GM13976 (cell line): ENCODE results near the gene CNRIP1.
"Not testable (repeated sequence)": the region's sequence is repeated elsewhere in the genome, so short reads cannot be mapped to it uniquely, and the experiment has no call there.

ENCODE experiments used
- DNase-seq: peaks from one replicate; pipeline ENCODE4 v3.0.0; 2012; ENCODE audit warnings: low spot score
- in situ Hi-C: fragments of 300-500 bp; cut with MboI; formaldehyde crosslinking; loops from one replicate; pipeline ENCODE4 v1.12.0; 2022; ENCODE audit warnings: low sequenced_read_pairs, mixed read lengths, inconsistent platforms; ENCODE audit not compliant: unreplicated experiment
- TF ChIP-seq, protein P1 (sequence below): IDR thresholded peaks from 2 replicates; pipeline ENCODE4 v1.5.1; 2012; ENCODE audit warnings: borderline replicate concordance, mild to moderate bottlenecking; ENCODE audit not compliant: insufficient read depth; ENCODE audit errors: extremely low read depth, missing control alignments, control extremely low read depth

CNRIP1 gene

DNA sequence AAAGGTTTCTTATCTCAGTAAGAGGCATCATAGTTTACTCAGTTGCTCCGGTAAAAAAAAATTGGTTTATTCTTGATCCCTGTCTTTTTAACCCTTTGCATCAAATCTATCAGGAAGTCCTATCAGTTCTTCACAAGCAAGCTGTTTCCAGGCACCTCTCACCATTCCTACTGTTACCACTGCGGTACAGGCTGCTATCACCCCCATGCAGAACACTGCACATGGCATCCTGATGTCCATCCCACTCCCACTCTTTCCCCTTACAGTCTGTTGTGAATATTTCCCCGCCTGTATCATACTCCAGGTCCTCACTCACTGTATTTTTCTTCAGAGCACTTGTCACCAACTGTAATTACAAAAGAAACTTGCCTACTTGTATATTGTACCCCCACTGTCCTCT, 5.3 kb upstream of the CNRIP1 start:
- DNase-seq = no peak
- in situ Hi-C loops = no loop called here
- TF ChIP-seq, protein P1, sequence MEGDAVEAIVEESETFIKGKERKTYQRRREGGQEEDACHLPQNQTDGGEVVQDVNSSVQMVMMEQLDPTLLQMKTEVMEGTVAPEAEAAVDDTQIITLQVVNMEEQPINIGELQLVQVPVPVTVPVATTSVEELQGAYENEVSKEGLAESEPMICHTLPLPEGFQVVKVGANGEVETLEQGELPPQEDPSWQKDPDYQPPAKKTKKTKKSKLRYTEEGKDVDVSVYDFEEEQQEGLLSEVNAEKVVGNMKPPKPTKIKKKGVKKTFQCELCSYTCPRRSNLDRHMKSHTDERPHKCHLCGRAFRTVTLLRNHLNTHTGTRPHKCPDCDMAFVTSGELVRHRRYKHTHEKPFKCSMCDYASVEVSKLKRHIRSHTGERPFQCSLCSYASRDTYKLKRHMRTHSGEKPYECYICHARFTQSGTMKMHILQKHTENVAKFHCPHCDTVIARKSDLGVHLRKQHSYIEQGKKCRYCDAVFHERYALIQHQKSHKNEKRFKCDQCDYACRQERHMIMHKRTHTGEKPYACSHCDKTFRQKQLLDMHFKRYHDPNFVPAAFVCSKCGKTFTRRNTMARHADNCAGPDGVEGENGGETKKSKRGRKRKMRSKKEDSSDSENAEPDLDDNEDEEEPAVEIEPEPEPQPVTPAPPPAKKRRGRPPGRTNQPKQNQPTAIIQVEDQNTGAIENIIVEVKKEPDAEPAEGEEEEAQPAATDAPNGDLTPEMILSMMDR = no peak

DNA sequence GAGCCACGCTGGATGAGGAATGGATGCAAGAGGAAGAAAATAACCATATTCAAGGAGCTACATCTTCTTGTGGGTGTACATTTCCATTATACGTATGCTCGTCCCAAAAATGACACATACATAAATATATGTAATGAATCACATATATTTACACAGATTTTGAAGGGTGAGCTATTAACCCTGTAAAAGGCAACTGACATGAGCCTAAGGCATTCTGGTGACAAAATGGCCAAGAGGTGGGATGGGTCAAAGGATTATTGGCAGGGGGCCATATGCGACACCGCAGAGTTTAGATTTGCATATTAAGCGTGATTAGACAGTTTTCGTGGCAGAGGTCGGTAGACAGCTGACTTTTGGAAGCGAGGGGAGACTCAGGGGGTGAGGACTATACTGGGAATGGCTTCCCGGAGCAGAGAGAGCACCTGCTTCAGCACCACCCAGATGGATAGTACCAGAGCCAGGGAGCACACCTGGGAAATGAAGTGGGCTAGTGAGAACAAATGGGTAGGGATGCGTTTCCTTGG, 431 bp upstream of the CNRIP1 start:
- TF ChIP-seq, protein P1 = no peak
- in situ Hi-C loops = no loop called here
- DNase-seq = peak; percentile 32

DNA sequence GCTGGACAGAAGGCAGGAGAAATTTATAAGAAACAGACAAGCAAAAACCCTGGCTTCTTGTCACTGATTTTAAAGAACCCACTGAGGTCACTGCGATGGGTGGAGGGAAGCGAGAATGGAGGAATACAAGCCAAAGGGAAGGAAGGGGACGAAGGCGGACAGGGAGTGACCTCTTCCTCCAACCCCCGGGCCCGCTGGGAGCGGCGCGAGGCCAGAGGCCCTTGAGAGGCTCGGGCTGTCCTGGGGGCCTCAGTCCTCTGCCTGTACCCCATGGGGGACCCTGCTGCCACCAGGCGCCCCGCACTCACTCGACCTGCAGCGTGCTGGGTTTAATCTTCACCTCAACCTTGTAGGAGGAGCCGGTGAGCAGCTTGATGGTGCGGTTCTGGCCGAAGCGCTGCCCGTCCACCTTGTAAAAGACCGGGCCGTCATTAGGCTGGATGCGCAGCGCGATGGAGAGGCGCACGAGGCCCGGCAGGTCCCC, 793 bp downstream of the CNRIP1 start:
- TF ChIP-seq, protein P1 = no peak
- DNase-seq = no peak
- in situ Hi-C loops = no loop called here

DNA sequence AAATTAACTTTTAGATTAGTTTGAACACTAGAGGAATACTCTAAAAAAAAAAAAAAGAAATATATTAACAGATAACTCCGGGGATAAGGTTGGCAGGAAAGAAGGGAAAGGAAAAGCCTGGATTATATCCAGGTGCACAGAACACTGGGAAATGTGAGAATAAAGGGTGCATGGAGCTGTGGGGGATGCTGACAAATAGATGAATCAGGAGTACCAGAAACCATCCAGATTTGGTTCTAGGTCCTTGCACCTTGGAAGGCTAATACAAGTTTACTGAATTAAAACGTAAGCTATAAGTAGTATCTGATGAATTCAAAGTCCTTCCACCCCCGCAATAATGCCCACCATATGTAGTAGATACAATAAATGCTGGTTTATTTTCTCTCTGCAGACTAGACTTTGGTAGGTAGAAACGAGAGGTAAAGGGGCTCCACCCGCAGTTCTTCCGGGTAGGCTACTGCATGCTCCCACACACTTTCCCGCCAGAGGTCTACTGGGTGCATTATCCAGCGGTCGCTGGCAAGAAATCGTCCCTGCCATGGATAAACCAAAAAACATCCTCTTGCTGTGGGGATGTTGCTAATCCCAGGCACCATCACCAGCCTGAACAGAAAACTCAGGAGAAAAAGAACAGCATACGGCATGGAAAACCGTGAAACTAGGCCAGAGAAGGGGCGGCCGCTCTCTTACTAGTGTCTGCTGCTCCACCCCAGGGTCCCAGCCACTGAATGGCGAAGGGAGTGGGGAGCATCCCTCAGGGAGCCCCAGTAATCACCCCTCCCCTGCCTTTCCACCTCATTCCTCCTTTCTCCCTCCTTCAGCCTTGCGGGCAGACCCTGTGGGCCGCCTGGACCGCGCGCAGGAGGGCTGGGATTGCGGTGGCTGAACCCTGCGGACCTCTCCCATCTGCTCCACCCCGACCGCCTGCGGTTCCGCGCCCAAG, 1.5 kb downstream of the CNRIP1 start:
- in situ Hi-C loops = no loop called here
- no peak for DNase-seq
- TF ChIP-seq, protein P1 = no peak

DNA sequence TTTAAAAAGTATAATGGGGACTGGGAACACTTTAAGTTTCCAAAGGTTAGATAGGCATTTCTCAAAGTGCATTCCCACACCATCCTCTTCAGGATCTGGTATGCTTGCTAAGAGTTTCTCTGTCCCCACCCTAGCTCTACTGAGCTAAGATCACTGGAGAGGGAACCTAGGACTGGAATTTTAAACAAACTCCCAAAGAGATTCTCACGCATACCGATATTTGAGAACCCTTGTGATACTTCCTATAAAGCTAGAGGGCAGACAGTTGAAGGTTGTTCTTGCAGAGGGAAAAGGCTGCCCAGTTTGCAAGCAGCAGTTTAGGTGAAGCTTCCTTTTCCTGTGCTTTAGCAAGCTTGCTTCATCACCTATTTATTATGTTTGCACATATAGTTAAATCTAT, 3.6 kb downstream of the CNRIP1 start:
- TF ChIP-seq, protein P1 = no peak
- in situ Hi-C loops = no loop called here
- DNase-seq = no peak

DNA sequence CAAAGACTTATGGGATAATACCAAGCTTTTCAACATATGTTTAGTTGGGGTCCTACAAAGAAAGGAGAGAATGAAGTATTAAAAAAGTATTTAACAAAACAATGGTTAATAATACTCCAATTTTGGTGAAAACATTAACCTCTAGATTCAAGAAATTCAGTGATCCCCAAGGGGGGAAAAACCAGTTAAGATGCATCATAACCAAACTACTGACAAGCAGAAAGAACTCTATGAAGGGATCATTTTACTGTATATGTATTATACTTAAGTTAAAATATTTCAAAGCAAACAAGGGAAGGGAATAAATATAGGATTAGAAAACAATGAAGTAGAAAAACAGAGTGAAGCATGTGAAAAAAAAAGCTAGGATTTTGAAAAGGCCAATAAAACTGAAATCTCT, 8.7 kb downstream of the CNRIP1 start:
- TF ChIP-seq, protein P1 = no peak
- DNase-seq = no peak
- in situ Hi-C loops = no loop called here

DNA sequence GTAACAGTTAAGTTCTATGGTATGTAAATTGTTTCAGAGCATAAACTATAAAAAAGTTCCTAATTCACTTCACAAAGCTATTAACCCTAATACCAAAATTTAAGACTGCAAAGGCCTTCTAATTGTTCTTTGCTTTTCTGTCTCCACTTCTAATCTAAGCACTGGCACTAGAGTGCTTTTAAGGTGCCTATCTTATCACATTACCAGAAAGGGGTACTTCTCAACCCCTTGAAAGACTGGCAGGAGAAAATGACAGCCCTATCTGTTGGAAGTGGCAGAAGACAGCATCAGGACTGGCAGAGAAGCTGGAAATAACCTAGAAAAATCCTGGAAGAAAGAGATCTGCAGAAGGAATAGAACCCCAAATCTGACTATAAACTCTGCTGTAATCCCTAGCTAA, 10.3 kb downstream of the CNRIP1 start:
- TF ChIP-seq, protein P1 = no peak
- in situ Hi-C loops = no loop called here
- DNase-seq = no peak

DNA sequence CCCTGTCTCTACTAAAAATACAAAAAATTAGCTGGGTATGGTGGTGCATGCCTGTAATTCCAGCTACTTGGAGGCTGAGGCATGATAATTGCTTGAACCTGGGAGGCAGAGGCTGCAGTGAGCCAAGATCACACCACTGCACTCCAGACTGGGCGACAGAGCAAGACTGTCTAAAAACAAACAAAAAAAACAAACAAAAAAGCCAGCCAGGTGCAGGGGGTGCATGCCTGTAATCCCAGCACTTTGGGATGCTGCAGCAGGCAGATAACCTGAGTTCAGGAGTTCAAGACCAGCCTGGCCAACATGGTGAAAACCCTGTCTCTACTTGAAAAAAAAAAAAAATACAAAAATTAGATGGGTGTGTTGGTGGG, 15.9 kb downstream of the CNRIP1 start:
- DNase-seq = not testable (repeated sequence)

More for the DNA sequence above, 15.9 kb downstream of the CNRIP1 start:
- in situ Hi-C loops = not testable (repeated sequence)
